Stimulated activated CD4-positive, alpha-beta T cell treated with anti-CD3 and anti-CD28 coated beads, Interleukin-15, amount 100 ng/mL, for 48 hours (primary cell): Measurements from ENCODE around the gene PLXND1.
"Not testable (repeated sequence)": the region's sequence is repeated elsewhere in the genome, so short reads cannot be mapped to it uniquely, and the experiment has no call there.

Experiments
- DNase-seq, 2 donors: peaks; one replicate each; pipeline ENCODE4 v3.0.0-alpha.2; 2020; ENCODE audit warnings: low read depth in 2 of 2

Gene PLXND1

DNA sequence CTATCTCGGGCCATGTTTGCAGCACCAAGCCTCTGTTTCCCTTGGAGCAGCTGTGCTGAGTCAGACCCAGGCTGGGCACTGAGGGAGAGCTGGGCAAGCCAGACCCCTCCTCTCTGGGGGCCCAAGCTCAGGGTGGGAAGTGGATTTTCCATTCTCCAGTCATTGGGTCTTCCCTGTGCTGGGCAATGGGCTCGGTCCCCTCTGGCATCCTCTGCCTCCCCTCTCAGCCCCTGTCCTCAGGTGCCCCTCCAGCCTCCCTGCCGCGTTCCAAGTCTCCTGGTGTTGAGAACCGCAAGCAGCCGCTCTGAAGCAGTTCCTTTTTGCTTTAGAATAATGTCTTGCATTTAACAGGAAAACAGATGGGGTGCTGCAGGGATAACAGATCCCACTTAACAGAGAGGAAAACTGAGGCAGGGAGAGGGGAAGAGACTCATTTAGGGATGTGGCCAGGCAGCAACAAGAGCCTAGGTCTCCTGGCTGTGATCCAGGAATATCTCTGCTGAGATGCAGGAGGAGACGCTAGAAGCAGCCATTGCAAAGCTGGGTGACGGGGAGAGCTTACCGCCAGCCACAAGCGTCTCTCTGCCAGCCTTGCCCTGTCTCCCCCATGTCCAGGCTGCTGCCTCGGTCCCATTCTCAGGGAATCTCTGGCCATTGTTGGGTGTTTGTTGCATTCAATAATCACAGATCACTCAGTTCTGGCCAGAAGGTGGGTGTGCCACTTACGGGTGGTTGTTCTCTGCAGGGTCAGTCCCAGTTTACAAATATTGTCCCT lies 76.9 kb downstream of the PLXND1 start:
- no peak for DNase-seq

DNA sequence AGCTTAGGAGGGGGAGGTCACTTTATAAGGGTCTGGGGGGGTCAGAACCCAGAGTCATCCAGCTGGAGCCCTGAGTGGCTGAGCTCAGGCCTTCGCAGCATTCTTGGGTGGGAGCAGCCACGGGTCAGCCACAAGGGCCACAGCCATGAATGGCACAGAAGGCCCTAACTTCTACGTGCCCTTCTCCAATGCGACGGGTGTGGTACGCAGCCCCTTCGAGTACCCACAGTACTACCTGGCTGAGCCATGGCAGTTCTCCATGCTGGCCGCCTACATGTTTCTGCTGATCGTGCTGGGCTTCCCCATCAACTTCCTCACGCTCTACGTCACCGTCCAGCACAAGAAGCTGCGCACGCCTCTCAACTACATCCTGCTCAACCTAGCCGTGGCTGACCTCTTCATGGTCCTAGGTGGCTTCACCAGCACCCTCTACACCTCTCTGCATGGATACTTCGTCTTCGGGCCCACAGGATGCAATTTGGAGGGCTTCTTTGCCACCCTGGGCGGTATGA lies 77.8 kb downstream of the PLXND1 start, which contains the start of gene RHO:
Gene RHO, plus strand, starts transcription at position 51 of the 512 bp plus-strand sequence. Its CDS starts 95 bp downstream, at position 146.
- DNase-seq, result no peak

DNA sequence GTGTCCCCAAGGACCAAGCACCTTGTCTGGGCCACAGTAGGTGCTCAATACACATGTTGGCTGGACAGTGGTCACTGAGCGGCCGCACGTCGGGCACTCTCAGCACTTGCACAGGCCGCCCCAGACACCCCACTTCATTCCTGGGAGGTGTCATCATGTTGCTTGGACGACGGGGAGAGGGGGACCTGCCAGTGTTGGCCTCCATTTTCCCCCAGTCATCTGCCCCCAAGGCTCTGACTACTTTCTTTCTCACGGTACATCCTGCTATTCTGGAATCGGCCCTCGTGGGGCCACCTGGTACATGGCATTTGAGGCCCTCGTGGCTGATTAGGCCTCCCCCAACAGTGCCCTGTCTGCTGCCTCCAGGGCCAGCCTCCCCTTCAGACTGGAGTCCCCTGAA lies 79.2 kb downstream of the PLXND1 start:
- DNase-seq, result no peak

DNA sequence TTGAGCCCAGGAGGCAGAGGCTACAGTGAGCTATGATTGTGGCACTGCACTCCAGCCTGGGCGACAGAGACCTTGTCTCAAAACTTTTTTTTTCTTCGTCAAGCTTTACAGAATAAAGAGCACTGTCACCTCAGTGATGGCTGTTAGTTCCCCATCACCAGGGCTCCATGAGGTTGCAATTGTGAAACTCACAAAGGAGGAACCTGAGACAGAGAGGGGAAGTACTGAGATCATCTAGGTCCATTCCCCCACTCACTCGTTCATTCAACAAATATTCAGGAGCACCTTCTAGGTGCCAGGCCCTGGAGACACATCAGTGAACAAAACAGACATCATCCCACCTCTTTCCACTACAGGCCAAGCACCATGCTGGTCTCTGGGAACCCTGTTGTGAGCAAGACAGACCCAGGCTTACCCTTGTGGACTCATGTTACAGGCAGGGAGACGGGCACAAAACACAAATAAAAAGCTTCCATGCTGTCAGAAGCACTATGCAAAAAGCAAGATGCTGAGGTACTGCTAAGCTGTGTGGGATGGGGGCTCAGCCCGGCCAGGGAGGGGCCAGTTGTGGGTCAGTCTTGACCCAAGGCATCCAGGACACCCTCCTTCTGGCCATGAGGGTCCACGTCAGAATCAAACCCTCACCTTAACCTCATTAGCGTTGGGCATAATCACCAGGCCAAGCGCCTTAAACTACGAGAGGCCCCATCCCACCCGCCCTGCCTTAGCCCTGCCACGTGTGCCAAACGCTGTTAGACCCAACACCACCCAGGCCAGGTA lies 80.2 kb downstream of the PLXND1 start:
- no peak for DNase-seq

- DNase-seq, result no peak
These were observed 81.0 kb downstream of the PLXND1 start for GRCh38 chr3:129525341-129525968.

GRCh38 chr3:129524081-129524480 lies 82.4 kb downstream of the PLXND1 start:
- DNase-seq, result no peak

DNA sequence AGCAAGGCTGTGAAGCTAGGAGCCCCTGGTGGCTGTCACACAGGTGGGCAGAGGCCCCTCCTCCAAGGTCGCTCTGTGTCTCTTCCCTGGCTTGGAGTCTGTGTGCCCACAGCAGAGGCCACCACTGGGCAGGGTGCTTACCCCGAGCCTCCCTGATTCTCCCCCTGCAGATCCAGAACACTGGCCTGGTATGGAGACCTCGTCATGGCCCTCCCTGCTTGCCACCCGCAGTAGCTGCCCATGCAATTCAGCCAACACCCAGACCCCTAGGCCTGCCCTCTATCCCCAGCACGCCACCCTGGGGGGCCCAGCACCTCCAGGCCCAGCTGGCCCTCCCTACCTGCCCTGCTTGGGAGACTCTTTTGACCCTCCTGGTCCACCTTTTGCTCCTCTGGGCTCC lies 83.5 kb downstream of the PLXND1 start:
- DNase-seq, result no peak

GRCh38 chr3:129521611-129522010 lies 84.9 kb downstream of the PLXND1 start:
- DNase-seq, result no peak

DNA sequence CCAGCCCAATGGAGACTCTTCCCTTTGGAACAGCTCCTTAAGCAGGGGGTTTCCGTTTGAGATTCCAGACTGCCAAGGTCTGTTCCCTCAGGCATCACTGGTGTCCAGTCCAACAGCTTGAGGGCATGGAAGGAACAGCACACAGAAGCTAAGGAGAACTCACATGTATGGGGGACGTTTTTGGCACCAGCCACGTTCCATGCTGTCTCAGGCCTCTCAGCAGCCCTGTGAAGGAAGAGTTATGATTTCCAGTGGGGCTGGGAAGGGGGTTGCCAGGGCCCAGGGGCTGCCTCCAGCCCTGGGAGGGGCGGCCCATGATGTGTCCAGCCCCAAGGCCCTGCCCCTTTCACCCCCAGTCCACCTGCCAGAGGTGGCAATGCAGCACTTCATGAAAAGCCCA lies 85.5 kb downstream of the PLXND1 start:
- no peak for DNase-seq

DNA sequence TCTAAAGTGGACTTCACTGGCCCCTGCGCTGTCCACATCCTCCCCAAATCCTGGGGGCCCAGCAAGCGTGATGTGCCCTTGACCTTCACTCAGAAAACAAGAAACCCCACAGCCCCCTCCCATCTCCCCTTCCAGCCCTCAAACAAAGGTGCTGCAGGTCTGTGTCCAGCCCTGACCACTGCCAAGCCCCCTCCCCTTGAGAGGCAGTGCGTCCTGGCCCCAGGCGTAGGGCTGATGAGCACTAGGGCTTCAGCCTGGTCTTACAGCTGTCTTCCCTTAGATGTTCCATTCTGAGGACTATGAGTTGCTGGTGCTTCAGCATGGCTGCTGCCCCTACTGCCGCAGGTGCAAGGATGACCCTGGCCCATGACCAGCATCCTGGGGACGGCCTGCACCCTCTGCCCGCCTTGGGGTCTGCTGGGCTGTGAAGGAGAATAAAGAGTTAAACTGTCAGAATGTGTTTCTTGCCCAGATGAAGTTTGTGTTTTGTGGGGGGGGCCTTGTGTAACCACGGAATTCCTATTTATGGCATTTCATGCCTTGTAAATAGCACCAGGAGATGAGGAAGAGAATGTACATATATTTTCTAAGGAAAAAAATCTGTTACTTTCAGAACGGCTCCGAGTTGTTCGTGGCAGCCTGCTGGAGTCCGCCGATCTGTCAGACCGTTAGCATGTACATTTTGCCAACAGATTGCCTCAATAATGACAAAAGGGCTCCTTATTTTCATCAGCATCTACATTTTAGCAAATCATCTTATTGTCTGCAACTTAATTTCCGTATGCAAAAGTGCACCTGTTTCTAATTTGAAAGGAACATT lies 86.4 kb downstream of the PLXND1 start:
- no peak for DNase-seq

DNA sequence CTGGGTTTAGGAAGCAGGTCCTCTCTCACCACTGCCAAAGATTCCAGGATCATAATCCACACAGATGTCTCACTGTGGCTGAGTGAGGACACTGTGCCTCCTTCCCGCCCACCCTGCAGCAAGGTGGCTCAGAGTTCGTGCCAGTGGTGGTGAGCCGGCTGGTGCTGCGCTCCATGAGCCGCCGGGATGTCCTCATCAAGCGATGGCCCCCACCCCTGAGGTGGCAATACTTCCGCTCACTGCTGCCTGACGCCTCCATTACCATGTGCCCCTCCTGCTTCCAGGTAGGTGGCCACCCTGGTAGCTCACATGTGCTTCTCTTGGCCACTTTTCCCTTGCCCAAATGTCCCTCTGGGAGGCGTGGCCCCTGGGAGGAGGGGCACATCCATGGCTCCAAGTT lies 87.0 kb downstream of the PLXND1 start:
- no peak for DNase-seq

DNA sequence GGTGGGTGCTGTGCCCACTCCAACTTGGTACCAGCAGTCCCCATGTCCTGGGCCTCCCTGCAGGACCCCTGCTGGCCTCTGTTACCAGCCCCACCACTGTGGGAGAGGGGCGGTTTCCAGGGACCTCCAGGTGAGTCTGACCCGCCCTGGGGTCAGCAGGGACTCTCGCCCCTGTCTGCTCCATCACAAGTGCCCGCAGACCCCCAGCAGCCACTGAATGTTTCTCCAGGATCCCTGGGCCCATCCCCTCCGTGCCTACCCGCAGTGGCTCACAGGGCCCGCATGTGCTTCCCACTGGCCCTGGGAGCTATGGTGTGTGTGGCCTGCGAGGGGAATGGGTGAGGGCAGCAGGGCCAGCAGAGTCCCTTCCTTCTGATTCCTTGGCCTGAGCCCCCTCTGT lies 87.9 kb downstream of the PLXND1 start:
- no peak for DNase-seq

- DNase-seq, result no peak
These were observed 88.4 kb downstream of the PLXND1 start for GRCh38 chr3:129518038-129518561.

- DNase-seq, result no peak
These were observed 89.0 kb downstream of the PLXND1 start for GRCh38 chr3:129517516-129517915.

DNA sequence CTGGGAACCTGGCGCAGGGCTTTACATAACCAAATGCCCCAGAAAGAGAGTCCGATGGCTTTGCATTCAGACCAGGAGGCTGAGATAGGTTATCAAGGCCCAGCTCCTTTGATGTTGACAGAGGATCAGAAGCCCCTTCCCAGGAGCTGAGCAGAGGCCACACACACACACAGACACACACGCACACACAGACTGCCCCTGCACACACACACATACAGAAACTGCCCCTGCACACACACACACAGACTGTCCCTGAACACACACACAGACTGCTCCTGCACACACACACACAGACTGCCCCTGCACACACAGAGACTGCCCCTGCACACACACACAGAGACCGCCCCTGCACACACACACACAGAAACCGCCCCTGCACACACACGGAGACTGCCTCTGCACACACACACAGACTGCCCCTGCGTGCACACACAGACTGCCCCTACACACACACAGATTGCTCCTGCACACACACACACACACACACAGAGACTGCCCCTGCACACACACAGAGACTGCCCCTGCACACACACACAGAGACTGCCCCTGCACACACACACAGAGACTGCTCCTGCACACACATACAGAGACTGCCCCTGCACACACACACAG lies 90.5 kb downstream of the PLXND1 start:
- not testable (repeated sequence) for DNase-seq

DNA sequence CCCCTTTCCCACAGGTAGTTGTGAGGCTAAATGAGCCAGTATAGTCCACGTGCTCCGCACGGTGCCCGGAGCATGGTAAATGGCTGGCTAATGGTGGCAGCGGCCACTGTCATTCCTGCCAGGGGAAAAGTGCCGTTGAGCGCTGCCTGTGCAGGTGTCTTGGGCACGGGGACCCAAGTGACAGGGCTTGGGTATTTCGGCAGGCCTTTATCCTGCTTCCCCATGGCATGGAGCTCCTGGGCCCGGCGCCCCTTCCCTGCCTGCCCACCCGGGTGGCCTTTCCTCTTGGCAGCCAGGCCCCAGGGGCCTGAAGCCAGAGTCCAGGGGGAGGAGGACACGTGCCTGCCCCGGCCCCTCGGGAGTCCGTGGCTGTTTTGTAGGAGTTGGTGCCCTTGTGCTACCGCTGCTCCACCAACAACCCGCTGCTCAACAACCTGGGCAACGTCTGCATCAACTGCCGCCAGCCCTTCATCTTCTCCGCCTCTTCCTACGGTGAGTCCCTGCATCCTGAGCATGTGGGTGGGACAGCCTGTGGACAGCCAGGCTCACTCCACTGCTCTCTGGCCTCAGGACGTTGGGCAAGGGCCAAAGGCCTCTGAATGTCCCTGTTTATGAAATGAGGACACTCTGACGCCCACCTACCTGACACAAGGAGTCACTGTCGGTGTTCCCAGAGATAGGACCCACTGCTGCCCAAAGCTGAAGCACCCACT lies 91.2 kb downstream of the PLXND1 start:
- DNase-seq, result not testable (repeated sequence)

GRCh38 chr3:129514563-129514962 lies 91.9 kb downstream of the PLXND1 start:
- no peak for DNase-seq

- DNase-seq, result no peak
These were observed 92.4 kb downstream of the PLXND1 start for GRCh38 chr3:129514110-129514509.

DNA sequence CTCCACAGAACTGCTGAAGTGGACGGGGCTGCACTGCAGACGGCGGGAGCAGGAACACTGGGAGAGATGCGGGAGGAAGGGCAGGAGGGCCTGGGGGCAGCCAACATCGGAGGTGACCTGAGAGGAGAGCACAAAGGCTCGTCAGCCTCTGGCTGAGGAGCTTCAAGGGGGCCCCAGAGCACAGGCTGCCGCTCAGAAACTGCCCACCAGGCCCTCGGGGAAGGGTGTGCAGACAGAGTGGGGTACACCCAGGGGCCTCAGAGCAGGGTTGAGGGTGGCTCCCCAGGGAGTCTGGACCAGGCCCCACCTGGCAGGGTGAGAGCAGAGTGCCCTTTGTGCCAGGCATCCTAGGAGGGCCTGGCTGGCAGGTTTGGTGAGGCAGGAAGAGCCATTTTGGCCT lies 92.8 kb downstream of the PLXND1 start:
- DNase-seq, result no peak

- DNase-seq, result no peak
These were observed 93.9 kb downstream of the PLXND1 start for GRCh38 chr3:129512595-129512994.
